Suprapubic skin (tissue), 4 donors: Measurements from ENCODE around the gene DLG1.

ENCODE experiments used
- CTCF ChIP-seq, 2 donors: fragments of 200-600 bp in 1 of 2; fragments of 450-650 bp in 1 of 2; sonication (generic) in 1 of 2; IDR thresholded peaks; one replicate each; pipeline ENCODE4 v1.5.1; 2016 to 2019; ENCODE audit warnings: antibody characterized with exemption in 2 of 2, mild to moderate bottlenecking in 1 of 2, moderate library complexity in 1 of 2
- EP300 ChIP-seq: sonication (generic); formaldehyde crosslinking; IDR thresholded peaks from one replicate; pipeline ENCODE4 v1.6.1; 2017; ENCODE audit warnings: antibody characterized with exemption
- POLR2A ChIP-seq, 2 donors: fragments of 450-650 bp; IDR thresholded peaks; one replicate each; pipeline ENCODE4 v1.6.1; 2017; ENCODE audit warnings: antibody characterized with exemption in 2 of 2, mild to moderate bottlenecking in 2 of 2, moderate library complexity in 2 of 2
- POLR2AphosphoS5 ChIP-seq, 3 donors: sonication (generic); formaldehyde crosslinking; IDR thresholded peaks; one replicate each; pipeline ENCODE4 v1.6.1; 2017; ENCODE audit warnings: antibody characterized with exemption in 3 of 3

GRCh38 chr3:197269024-197269423 lies 29.4 kb downstream of the DLG1 start:
- TF ChIP-seq EP300 (no peak), CTCF (IDR thresholded peaks at IDR 0.05) (no peak), POLR2A (IDR thresholded peaks at IDR 0.05) (no peak), POLR2AphosphoS5 (IDR thresholded peaks at IDR 0.05) (no peak)
